HEK293 (cell line): Measurements from ENCODE around the gene GNPTAB.

Source experiments
- EGR2 ChIP-seq: fragments of 450-650 bp; formaldehyde crosslinking; IDR thresholded peaks from 2 replicates; pipeline ENCODE4 v1.5.1; 2016; ENCODE audit warnings: low read depth, missing biosample characterization, missing genetic modification characterization
- GLIS2 ChIP-seq: fragments of 450-650 bp; formaldehyde crosslinking; IDR thresholded peaks from 2 replicates; pipeline ENCODE4 v1.5.1; 2016; ENCODE audit warnings: missing biosample characterization, missing genetic modification characterization
- PRDM2 ChIP-seq: fragments of 450-650 bp; formaldehyde crosslinking; IDR thresholded peaks from 2 replicates; pipeline ENCODE4 v1.5.1; 2016; ENCODE audit warnings: missing biosample characterization, missing genetic modification characterization, borderline replicate concordance
- SETDB1 ChIP-seq: IDR thresholded peaks from one replicate; pipeline ENCODE4 v1.6.1; 2017; ENCODE audit warnings: mild to moderate bottlenecking, low read length, moderate library complexity, mixed read lengths; ENCODE audit not compliant: insufficient read length
- YY2 ChIP-seq: fragments of 450-650 bp; formaldehyde crosslinking; IDR thresholded peaks from 2 replicates; pipeline ENCODE4 v1.5.1; 2016; ENCODE audit warnings: missing biosample characterization, missing genetic modification characterization
- ZFHX2 ChIP-seq: fragments of 450-650 bp; formaldehyde crosslinking; conservative IDR thresholded peaks from 2 replicates; pipeline ENCODE4 v1.5.1; 2016; ENCODE audit warnings: missing biosample characterization, missing genetic modification characterization
- ZFP69B ChIP-seq: fragments of 450-650 bp; formaldehyde crosslinking; IDR thresholded peaks from 2 replicates; pipeline ENCODE4 v1.5.1; 2016; ENCODE audit warnings: missing biosample characterization, missing genetic modification characterization
- ZNF114 ChIP-seq: fragments of 450-650 bp; formaldehyde crosslinking; IDR thresholded peaks from 2 replicates; pipeline ENCODE4 v1.5.0; 2017; ENCODE audit warnings: missing biosample characterization, missing genetic modification characterization
- ZNF157 ChIP-seq: fragments of 450-650 bp; formaldehyde crosslinking; IDR thresholded peaks from 2 replicates; pipeline ENCODE4 v1.5.1; 2016; ENCODE audit warnings: missing biosample characterization, missing genetic modification characterization
- ZNF19 ChIP-seq: fragments of 450-650 bp; formaldehyde crosslinking; IDR thresholded peaks from 2 replicates; pipeline ENCODE4; 2016; ENCODE audit warnings: missing biosample characterization, missing genetic modification characterization, low read depth
- ZNF221 ChIP-seq: fragments of 450-650 bp; formaldehyde crosslinking; IDR thresholded peaks from 2 replicates; pipeline ENCODE4 v1.5.1; 2017; ENCODE audit warnings: missing biosample characterization, missing genetic modification characterization, borderline replicate concordance
- ZNF239 ChIP-seq: fragments of 450-650 bp; formaldehyde crosslinking; IDR thresholded peaks from 2 replicates; pipeline ENCODE4 v1.5.1; 2016; ENCODE audit warnings: missing biosample characterization, missing genetic modification characterization
- ZNF248 ChIP-seq: fragments of 450-650 bp; formaldehyde crosslinking; IDR thresholded peaks from 2 replicates; pipeline ENCODE4 v1.5.1; 2017; ENCODE audit warnings: missing biosample characterization, missing genetic modification characterization
- ZNF26 ChIP-seq: fragments of 450-650 bp; formaldehyde crosslinking; IDR thresholded peaks from 2 replicates; pipeline ENCODE4 v1.5.1; 2016; ENCODE audit warnings: missing biosample characterization, missing genetic modification characterization
- ZNF280C ChIP-seq: fragments of 450-650 bp; formaldehyde crosslinking; IDR thresholded peaks from 2 replicates; pipeline ENCODE4 v1.5.1; 2016; ENCODE audit warnings: missing biosample characterization, missing genetic modification characterization
- ZNF302 ChIP-seq: fragments of 450-650 bp; formaldehyde crosslinking; IDR thresholded peaks from 2 replicates; pipeline ENCODE4 v1.5.1; 2016; ENCODE audit warnings: missing biosample characterization, missing genetic modification characterization, low read depth
- ZNF341 ChIP-seq: fragments of 450-650 bp; formaldehyde crosslinking; IDR thresholded peaks from 2 replicates; pipeline ENCODE4; 2016; ENCODE audit warnings: low read depth, missing biosample characterization, missing genetic modification characterization
- ZNF350 ChIP-seq: fragments of 450-650 bp; formaldehyde crosslinking; IDR thresholded peaks from 2 replicates; pipeline ENCODE4 v1.5.0; 2017; ENCODE audit warnings: missing biosample characterization, mild to moderate bottlenecking, missing genetic modification characterization
- ZNF366 ChIP-seq: fragments of 450-650 bp; formaldehyde crosslinking; conservative IDR thresholded peaks from 2 replicates; pipeline ENCODE4 v1.5.1; 2016; ENCODE audit warnings: missing biosample characterization, missing genetic modification characterization
- ZNF610 ChIP-seq: fragments of 450-650 bp; formaldehyde crosslinking; IDR thresholded peaks from 2 replicates; pipeline ENCODE4 v1.5.1; 2016; ENCODE audit warnings: missing biosample characterization, missing genetic modification characterization, borderline replicate concordance
- ZNF830 ChIP-seq: fragments of 450-650 bp; IDR thresholded peaks from 2 replicates; pipeline ENCODE4 v1.5.0; 2018; ENCODE audit warnings: missing biosample characterization, missing genetic modification characterization, low read depth, mild to moderate bottlenecking, moderate library complexity
- TF ChIP-seq, protein P1 (sequence below): fragments of 450-650 bp; formaldehyde crosslinking; IDR thresholded peaks from 2 replicates; pipeline ENCODE4 v1.5.1; 2016; ENCODE audit warnings: missing biosample characterization, missing genetic modification characterization
- TF ChIP-seq, protein P2 (sequence below): fragments of 450-650 bp; formaldehyde crosslinking; IDR thresholded peaks from 2 replicates; pipeline ENCODE4 v1.5.1; 2016; ENCODE audit warnings: missing biosample characterization, missing genetic modification characterization
- TF ChIP-seq, protein P3 (sequence below): fragments of 450-650 bp; formaldehyde crosslinking; IDR thresholded peaks from 2 replicates; pipeline ENCODE4 v1.5.1; 2016; ENCODE audit warnings: missing biosample characterization, missing genetic modification characterization

The GNPTAB gene

GRCh38 chr12:101876861-101877805 lies 46.4 kb upstream of the GNPTAB start, which contains the start of gene DRAM1 (continued):
- TF ChIP-seq SETDB1 (no peak), ZFHX2 (tag by site-specific recombination) (peak; percentile 20), ZNF239 (tag by site-specific recombination) (no peak), ZNF610 (tag by site-specific recombination) (peak; percentile 50; the same call in 1 of the 2 replicates), ZNF114 (tag by site-specific recombination) (no peak), PRDM2 (no peak), ZNF221 (no peak), ZFP69B (tag by site-specific recombination) (peak; percentile 54; the same call in 1 of the 2 replicates), GLIS2 (peak; percentile 90), EGR2 (tag by site-specific recombination) (no peak; the same call in 1 of the 2 replicates), ZNF350 (tag by site-specific recombination) (no peak), ZNF248 (tag by site-specific recombination) (no peak), ZNF302 (tag by site-specific recombination) (no peak), YY2 (tag by site-specific recombination) (no peak), ZNF26 (no peak), ZNF157 (tag by site-specific recombination) (no peak), ZNF341 (tag by site-specific recombination) (peak; percentile 60; the same call in 1 of the 2 replicates), ZNF280C (tag by site-specific recombination) (no peak), ZNF366 (tag by site-specific recombination) (peak; percentile 80), ZNF19 (tag by site-specific recombination) (no peak), ZNF830 (no peak)
- TF ChIP-seq, protein P1, sequence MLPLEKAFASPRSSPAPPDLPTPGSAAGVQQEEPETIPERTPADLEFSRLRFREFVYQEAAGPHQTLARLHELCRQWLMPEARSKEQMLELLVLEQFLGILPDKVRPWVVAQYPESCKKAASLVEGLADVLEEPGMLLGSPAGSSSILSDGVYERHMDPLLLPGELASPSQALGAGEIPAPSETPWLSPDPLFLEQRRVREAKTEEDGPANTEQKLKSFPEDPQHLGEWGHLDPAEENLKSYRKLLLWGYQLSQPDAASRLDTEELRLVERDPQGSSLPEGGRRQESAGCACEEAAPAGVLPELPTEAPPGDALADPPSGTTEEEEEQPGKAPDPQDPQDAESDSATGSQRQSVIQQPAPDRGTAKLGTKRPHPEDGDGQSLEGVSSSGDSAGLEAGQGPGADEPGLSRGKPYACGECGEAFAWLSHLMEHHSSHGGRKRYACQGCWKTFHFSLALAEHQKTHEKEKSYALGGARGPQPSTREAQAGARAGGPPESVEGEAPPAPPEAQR (tag by site-specific recombination), result no peak
- TF ChIP-seq, protein P2, sequence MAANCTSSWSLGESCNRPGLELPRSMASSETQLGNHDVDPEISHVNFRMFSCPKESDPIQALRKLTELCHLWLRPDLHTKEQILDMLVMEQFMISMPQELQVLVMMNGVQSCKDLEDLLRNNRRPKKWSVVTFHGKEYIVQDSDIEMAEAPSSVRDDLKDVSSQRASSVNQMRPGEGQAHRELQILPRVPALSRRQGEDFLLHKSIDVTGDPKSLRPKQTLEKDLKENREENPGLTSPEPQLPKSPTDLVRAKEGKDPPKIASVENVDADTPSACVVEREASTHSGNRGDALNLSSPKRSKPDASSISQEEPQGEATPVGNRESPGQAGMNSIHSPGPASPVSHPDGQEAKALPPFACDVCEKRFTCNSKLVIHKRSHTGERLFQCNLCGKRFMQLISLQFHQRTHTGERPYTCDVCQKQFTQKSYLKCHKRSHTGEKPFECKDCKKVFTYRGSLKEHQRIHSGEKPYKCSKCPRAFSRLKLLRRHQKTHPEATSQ (tag by site-specific recombination), result no peak
- TF ChIP-seq, protein P3, sequence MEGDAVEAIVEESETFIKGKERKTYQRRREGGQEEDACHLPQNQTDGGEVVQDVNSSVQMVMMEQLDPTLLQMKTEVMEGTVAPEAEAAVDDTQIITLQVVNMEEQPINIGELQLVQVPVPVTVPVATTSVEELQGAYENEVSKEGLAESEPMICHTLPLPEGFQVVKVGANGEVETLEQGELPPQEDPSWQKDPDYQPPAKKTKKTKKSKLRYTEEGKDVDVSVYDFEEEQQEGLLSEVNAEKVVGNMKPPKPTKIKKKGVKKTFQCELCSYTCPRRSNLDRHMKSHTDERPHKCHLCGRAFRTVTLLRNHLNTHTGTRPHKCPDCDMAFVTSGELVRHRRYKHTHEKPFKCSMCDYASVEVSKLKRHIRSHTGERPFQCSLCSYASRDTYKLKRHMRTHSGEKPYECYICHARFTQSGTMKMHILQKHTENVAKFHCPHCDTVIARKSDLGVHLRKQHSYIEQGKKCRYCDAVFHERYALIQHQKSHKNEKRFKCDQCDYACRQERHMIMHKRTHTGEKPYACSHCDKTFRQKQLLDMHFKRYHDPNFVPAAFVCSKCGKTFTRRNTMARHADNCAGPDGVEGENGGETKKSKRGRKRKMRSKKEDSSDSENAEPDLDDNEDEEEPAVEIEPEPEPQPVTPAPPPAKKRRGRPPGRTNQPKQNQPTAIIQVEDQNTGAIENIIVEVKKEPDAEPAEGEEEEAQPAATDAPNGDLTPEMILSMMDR (tag by site-specific recombination), result peak; percentile 79
